NCI-H2107 treated with DMSO at 0.1 percent for 48 hours (cell line): ENCODE measurements around the gene SFTPB.
"Not testable (repeated sequence)": the region's sequence is repeated elsewhere in the genome, so short reads cannot be mapped to it uniquely, and the experiment has no call there.

Experiments used
- DNase-seq: peaks from one replicate; lab custom pipeline; 2025; ENCODE audit not compliant: unreplicated experiment; lab: John Stamatoyannopoulos, UW

Gene SFTPB

DNA sequence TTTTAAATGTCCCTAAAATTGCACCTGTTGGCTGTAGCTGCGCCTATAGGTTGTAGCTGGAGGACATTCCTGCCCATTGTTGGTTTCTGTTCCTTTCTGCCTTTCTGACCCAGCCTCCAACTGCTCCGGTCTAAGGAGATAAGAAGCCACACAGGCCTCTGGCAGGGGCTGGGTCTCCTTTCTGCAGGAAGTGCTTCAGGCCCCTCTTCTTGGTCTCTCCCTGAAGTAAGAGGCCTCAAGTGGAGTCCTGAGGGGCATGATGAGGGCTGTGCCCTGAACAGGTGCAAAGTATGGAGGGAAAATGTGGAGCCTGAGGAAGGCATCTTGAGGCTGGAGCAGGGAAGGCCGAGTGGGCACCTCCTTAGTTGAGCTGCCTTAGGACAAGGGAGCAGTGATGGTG, 10.4 kb upstream of the SFTPB start:
- DNase-seq, result no peak

- no peak for DNase-seq
Measured at GRCh38 chr2:85675866-85676548, 8.0 kb upstream of the SFTPB start.

GRCh38 chr2:85675427-85675826, 7.4 kb upstream of the SFTPB start:
- no peak for DNase-seq

DNA sequence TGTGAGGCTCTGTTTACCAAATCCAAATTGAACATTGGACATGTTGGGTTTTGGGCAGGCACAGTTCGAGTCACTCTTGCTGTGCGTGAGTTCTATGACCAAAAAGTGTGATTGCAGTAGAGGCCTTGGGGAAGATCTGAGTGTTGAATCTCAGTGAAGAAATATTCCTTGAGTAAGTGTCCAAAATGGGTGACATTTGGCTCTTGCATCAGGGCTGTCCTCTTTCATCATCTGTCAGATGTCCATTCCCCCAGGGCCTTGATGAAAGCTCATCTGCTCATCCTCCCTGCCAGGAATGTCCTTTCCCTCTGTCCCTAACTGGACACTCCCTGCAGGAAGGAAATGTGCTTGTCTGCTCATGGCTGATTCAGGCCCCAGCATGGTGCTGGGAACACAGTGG, 6.4 kb upstream of the SFTPB start:
- DNase-seq, result no peak

DNA sequence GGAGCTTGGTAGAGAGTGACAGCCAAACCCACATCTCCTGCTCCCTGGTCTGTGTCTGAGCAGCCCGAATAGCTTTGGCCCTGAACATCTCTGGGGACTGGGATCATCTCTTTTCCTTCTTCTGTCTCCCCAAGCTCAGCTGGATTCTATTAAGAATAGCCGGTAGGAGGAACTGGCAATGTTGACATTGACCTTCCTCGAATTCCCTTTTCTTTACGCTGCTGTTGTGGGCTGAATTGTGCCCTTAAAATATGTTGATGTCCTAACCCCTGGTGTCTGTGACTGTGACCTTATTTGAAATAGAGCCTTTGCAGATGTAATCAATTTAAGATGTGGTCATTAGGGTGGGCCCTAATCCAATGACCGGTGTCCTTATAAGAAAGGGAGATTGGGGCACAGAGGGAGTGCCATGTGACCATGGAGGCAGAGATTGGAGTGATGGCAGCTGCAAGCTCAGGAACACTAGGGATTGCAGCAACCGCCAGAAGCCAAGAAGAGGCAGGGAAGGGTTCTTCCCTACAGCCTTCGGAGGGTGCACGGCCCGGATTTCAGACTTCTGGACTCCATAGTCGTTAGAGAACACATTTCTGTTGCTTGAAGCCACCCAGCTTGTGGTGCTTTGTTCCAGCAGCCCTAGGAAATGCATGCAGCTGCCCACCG, 5.8 kb upstream of the SFTPB start:
- no peak for DNase-seq

DNA sequence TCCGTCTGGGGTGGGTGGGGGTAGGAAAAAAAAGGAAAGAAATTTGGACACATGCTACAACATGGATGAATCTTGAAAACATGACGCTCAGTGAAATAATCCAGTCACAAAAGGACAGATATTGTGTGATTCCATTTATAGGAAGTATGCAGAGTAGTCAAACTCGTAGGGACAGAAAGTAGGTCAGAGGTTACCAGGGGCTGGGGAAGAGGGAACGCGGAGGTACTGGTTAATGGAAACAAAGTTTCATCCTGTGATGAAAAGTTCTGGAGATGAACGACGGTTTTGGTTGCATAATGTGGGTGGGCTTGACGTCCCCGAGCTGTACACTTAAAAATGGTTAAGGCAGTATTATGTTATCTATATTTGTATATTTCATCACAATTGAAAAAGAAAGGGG, 4.5 kb upstream of the SFTPB start:
- no peak for DNase-seq

DNA sequence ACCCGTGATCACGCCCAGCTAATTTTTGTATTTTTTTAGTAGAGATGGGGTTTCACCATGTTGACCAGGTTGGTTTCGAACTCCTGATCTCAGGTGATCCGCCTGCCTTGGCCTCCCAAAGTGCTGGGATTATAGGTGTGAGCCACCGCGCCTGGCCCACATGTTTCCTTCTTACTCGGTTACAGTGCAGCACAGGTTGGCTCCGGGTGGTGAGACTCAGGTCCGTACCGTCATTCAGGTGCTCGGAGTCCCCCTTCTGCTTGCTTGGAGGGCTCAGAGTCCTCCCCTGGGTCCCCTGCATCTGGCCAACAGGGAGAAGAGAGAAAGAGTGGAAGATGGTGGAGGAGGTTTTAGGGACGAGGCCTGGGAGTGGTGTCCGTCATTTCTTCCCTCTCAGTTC, 2.4 kb upstream of the SFTPB start:
- DNase-seq, result not testable (repeated sequence)

GRCh38 chr2:85669549-85669948, 1.6 kb upstream of the SFTPB start:
- DNase-seq, result no peak

DNA sequence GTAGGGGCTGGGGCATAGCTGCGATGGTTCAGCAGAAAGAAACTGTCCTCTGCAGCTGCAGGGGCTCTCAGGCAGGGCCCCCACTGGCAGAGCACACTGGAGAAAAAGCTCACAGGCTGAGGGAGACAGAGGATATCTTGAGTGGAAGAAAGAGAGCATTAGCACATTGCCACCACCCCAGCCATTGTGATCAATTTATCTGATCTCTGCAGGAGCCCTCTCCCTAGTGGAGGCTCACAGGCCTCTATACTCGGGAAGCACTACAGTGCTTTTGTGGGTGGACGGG, 801 bp upstream of the SFTPB start:
- no peak for DNase-seq

DNA sequence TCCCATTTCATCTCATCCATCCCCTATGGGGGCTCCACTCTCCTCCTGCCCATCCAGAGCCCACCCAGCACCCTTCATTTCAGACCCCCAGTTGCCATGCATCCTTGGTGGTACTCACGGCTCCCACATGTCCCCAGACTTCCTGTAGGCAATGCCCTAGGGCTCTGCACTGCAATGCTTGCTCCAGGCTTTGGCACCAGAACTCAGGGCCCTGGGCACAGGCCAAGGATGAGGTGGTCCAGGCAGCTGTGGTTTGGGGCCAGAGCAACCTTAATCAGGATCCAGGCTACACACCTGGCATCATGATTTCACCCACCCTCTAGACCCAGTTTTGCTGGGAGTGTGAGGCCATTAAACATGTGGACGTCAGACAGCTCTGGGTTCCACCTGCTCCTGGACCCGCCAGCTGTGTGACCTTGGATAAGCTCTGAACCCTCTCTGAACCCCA, 414 bp downstream of the SFTPB start:
- no peak for DNase-seq

DNA sequence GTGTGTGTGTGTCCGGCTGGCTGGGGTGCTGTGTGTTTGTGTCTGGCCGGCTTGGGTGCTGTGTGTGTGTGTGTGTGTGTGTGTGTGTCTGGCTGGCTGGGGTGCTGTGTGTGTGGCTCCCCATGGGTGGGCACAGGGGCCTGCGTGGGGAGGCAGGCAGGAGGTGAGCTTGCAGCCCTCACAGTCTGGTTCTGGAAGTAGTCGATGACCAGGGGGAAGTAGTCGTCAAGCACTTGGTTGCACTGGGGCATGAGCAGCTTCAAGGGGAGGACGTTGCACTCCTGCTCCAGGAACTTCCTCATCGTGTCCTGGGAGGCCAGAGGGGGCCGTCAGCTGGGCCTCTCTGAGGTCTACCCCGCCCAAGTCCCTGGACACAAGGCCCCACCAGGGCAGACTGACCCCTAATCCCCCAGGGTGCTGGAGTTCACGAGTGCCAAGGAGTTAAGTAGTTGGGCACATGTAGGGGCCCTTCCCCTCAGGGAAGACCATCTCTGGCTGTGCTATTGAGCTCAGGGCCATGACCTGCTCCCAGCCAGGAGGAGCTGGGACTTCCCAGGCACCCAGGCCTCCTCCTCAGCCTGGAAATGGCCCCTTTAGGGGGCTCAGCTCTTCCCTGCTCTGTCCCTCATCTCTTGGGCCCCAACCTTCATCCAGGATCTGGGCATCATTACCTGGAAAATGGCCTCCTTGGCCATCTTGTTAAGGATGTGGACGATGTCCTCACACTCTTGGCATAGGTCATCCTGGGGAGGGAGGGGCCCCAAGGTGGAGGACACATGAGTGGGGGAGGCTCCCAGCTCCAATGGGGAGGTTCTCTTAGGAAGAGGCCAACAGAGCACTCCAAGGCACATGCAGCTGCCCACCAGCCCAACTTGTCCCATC, 1.3 kb downstream of the SFTPB start:
- DNase-seq, result no peak

- no peak for DNase-seq
Measured at GRCh38 chr2:85666016-85666415, 2.0 kb downstream of the SFTPB start.

DNA sequence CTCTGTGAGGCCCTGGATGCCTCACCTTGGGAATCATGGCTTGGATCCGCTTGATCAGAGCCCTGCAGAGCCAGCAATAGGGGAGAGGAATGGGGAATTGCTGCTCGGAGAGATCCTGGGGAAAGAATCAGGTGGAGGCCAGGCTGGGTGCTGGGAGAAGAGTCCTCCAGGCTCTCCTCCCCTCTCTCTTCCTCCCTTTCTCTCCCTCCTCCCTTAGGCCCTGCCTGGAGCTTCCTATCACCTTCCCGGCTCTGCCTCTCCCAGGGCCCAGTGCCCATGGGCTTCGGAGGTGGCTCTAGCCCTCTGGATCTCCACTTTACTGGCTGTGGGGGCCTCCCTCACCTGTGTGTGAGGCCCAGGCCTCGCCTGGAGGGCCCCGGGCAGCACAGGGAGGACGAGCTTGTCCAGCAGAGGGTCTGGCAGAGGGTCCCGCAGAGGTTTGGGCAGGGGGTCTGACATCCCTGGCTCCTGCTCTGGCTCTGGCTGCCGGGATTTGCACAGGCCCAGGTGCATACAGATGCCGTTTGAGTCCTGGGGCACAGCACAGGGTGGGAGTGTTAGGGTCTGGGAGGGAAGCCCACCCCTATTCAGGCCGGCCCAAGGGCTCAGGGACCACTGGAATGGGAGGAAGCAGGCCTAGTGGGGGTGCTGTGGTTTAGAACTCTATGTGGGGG, 2.6 kb downstream of the SFTPB start:
- DNase-seq, result no peak

DNA sequence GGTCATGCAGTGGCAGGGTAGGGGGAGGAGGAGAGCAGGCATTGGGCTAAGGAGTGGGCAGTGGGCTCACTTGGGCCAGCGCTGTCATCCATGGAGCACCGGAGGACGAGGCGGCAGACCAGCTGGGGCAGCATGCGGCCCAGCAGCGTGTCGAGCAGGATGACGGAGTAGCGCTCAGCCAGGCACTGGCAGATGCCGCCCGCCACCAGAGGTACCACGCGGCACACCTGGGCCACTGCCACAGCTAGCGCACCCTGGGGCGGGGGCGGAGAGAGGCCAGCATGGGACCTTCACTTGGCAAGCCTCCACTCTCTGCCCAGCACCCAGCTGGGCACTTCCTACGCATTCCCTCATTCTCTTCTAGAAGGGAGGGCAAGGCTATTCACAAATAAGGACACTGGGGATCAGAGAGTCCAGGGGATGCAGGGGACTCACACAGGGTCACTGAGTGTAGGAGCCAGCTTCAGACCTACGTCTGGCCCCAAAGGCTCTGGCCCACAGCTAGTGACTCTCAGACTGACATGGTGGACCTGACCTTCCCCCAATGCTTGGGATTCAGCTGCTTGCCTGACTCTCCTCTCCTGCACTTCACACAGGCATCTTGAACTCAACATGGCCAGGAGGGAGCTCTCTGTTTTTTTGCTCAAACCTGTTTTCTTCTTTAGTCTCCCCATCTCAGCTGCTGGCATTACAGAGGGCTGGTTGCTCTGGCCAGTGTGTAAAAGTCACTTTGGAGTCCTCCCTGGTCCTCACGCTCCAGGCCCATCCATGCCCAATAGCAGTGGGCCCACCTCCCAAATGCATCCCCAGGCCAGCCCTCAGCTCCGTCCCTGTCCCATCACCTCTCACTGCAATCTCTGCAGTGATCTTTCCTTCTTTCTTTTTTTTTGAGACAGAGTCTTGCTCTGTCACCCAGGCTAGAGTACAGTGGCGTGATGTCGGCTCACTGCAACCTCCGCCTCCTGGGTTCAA, 4.1 kb downstream of the SFTPB start:
- no peak for DNase-seq

GRCh38 chr2:85662899-85663593, 5.0 kb downstream of the SFTPB start:
- no peak for DNase-seq

GRCh38 chr2:85661139-85661858, 6.7 kb downstream of the SFTPB start:
- no peak for DNase-seq

DNA sequence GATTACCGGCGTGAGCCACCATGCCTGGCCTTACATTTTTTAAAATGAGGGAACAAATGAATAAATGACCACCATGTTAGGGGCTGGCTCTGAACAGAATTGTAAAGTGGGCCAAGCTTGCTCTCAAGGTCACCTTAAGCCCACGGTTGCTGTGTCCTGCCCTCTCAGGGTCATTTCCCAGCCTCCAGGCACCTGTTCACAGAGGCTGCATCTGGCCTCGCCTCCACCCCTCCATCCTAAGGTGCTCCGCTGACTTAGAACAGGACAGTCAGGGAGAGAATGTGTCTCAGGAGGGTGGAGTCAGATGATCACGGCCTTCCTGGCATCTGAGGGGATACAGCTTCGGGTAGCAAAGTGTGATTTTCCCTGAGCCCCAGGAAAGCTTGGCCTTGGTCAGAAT, 7.3 kb downstream of the SFTPB start:
- DNase-seq, result no peak

DNA sequence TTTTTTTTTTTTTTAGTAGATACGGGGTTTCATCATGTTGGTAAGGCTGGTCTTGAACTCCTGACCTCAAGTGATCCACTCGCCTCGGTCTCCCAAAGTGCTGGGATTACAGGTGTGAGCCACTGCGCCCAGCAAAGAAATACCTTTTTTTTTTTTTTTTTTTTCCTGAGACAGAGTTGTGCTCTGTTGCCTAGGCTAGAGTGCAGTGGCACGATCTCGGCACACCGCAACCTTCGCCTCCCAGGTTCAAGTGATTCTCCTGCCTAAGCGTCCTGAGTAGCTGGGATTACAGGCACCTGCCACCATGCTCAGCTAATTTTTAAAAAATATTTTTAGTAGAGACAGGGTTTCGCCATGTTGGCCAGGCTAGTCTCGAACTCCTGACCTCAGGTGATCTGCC, 7.7 kb downstream of the SFTPB start:
- DNase-seq, result not testable (repeated sequence)

DNA sequence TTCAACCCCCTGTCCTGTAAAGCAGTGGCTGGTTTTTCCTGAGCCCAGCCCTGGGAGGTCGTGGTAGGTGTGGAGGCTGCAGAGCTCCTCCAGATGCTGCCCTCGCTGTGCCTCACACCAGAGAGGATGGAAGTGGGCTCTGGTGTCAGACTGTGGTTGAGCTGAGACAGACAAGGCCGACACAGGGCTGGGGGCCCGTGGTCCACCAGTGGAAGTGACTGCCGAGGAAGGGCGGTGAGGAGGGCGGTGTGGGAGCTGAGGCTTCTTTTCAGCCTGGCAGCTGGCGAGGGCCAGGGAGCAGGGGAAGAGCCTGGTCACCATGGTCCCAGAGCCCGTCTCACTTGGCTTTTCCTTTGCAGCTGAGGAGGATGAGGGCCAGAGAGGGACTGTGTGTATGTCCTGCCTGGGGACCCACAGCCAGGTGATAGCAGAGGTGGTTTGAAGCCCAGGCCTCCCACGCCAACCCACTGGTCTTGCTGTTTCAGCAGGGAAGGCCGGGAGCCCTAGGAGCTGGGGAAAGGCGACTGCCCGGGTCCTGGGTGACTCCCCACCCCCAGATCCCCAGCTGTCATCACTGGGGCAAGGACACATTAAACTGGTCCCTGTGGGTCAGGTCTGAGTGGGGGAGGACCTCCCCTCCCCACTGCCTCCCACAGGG, 8.5 kb downstream of the SFTPB start:
- no peak for DNase-seq
